K562 (cell line): ENCODE data around the gene DCUN1D3. TPM values are rescaled to one million over a fixed set of nuclear protein-coding genes. Genes with fewer than 3 reads are reported as not detected.

ENCODE experiments used
- ATF1 ChIP-seq, 2 experiments: fragments of 450-650 bp in 1 of 2; IDR thresholded peaks; 2 replicates each; pipeline ENCODE4 v1.6.1; 2016; ENCODE audit warnings: missing compliant biosample characterization in 1 of 2, missing genetic modification characterization in 1 of 2
- CBFA2T3 ChIP-seq: fragments of 450-650 bp; IDR thresholded peaks from 2 replicates; pipeline ENCODE4 v1.6.1; 2017
- COPS2 ChIP-seq: fragments of 450-650 bp; conservative IDR thresholded peaks from 2 replicates; pipeline ENCODE4 v1.6.1; 2016; ENCODE audit warnings: mild to moderate bottlenecking, moderate library complexity
- EP400 ChIP-seq: fragments of 450-650 bp; IDR thresholded peaks from 2 replicates; pipeline ENCODE4 v1.6.1; 2017; ENCODE audit warnings: antibody characterized with exemption, mild to moderate bottlenecking, moderate library complexity
- KDM2B ChIP-seq: fragments of 250-450 bp; sonication (Bioruptor Pico); IDR thresholded peaks from 2 replicates; pipeline ENCODE4 v1.8.0; 2021; ENCODE audit warnings: mild to moderate bottlenecking, moderate library complexity
- MEF2D ChIP-seq: conservative IDR thresholded peaks from 2 replicates; pipeline ENCODE4 v1.6.1; 2016; ENCODE audit warnings: low read depth, missing genetic modification characterization, missing compliant biosample characterization
- POLR2H ChIP-seq: IDR thresholded peaks from 2 replicates; pipeline ENCODE4 v1.6.1; 2016; ENCODE audit warnings: missing genetic modification characterization, low read depth, mild to moderate bottlenecking, control low read depth, missing compliant biosample characterization, moderate library complexity
- PPARD ChIP-seq: fragments of 250-450 bp; sonication (Bioruptor Pico); IDR thresholded peaks from 2 replicates; pipeline ENCODE4 v1.8.0; 2022; ENCODE audit warnings: inconsistent platforms, mild to moderate bottlenecking, moderate library complexity
- PTRF ChIP-seq: fragments of 450-650 bp; IDR thresholded peaks from 2 replicates; pipeline ENCODE4 v1.6.1; 2016; ENCODE audit warnings: mild to moderate bottlenecking, missing genetic modification characterization, missing compliant biosample characterization
- RFX7 ChIP-seq: fragments of 250-450 bp; sonication (Bioruptor Pico); IDR thresholded peaks from 2 replicates; pipeline ENCODE4 v1.5.1; 2021; ENCODE audit warnings: mild to moderate bottlenecking
- SIX5 ChIP-seq, 2 experiments: IDR thresholded peaks; 2 replicates each; pipeline ENCODE4 v1.6.1; 2011; ENCODE audit warnings: low read length in 2 of 2, borderline replicate concordance in 1 of 2, low read depth in 1 of 2, mild to moderate bottlenecking in 1 of 2, moderate library complexity in 1 of 2; ENCODE audit not compliant: insufficient read depth in 1 of 2
- SMARCE1 ChIP-seq: fragments of 450-650 bp; IDR thresholded peaks from 2 replicates; pipeline ENCODE4 v1.7.1; 2016; ENCODE audit warnings: mild to moderate bottlenecking
- SRSF9 ChIP-seq: fragments of 200-400 bp; formaldehyde crosslinking; IDR thresholded peaks from 2 replicates; pipeline ENCODE4 v1.6.1; 2017; ENCODE audit warnings: low read depth, low read length, borderline replicate concordance
- TAF15 ChIP-seq: fragments of 200-400 bp; formaldehyde crosslinking; IDR thresholded peaks from 2 replicates; pipeline ENCODE4 v1.6.1; 2017; ENCODE audit warnings: mild to moderate bottlenecking, low read depth, low read length, moderate library complexity
- TOE1 ChIP-seq, 2 experiments: fragments of 450-650 bp in 1 of 2; sonication (generic) in 1 of 2; formaldehyde crosslinking in 1 of 2; IDR thresholded peaks; 2 replicates each; pipeline versions ENCODE4 v1.7.1 to v1.8.0; 2016 to 2022; ENCODE audit warnings: borderline replicate concordance in 2 of 2, mild to moderate bottlenecking in 2 of 2, antibody characterized with exemption in 1 of 2, inconsistent platforms in 1 of 2, low read depth in 1 of 2, missing genetic modification reagents in 1 of 2, moderate library complexity in 1 of 2
- ZKSCAN1 ChIP-seq: fragments of 150-350 bp; IDR thresholded peaks from 2 replicates; pipeline ENCODE4 v1.6.1; 2016; ENCODE audit warnings: low read depth, low read length
- ZNF76 ChIP-seq: fragments of 250-450 bp; sonication (Bioruptor Pico); IDR thresholded peaks from 2 replicates; pipeline ENCODE4 v1.4.0; 2020; ENCODE audit warnings: mild to moderate bottlenecking, moderate library complexity, borderline replicate concordance
- polyA plus RNA-seq, 8 experiments: library from polyadenylated mRNA; depleted of rRNA in 4 of 8; stranded (reverse) in 5 of 8; unstranded in 3 of 8; fragments of >200 nt; fragmentation: Nextera tagmentation in 2 of 8; fragmentation: Illumina TruSeq in 1 of 8; extraction: Ambion mirVana in 2 of 8; extraction: Trizol in 1 of 8; gene quantifications; 2 replicates each; pipeline versions ENCODE4 v1.2.1 to v1.2.3, GENCODE V29; 2011 to 2014; ENCODE audit warnings: inconsistent platforms in 1 of 8, missing spikeins in 1 of 8
- total RNA-seq, 7 experiments: library from RNA; depleted of rRNA in 6 of 7; stranded (reverse); fragments of >200 nt in 6 of 7; fragmentation: Illumina TruSeq in 2 of 7; extraction: Trizol in 2 of 7; gene quantifications; 2 replicates each; pipeline versions ENCODE4 v1.2.1 to v1.2.3, GENCODE V29; 2011 to 2021; ENCODE audit warnings: low replicate concordance in 1 of 7
- TF ChIP-seq, protein P1 (sequence below), 2 experiments: fragments of 450-650 bp; conservative IDR thresholded peaks; 2 replicates each; pipeline ENCODE4 v1.6.1; 2017; ENCODE audit warnings: mild to moderate bottlenecking in 2 of 2, moderate library complexity in 2 of 2
- TF ChIP-seq, protein P2 (sequence below): fragments of 250-450 bp; sonication (Bioruptor Pico); IDR thresholded peaks from 2 replicates; pipeline ENCODE4 v1.8.0; 2021; ENCODE audit warnings: moderate library complexity, mild to moderate bottlenecking, inconsistent platforms
- TF ChIP-seq, protein P3 (sequence below), 2 experiments: fragments of 450-650 bp in 1 of 2; sonication (generic) in 1 of 2; formaldehyde crosslinking in 1 of 2; IDR thresholded peaks in 1 of 2; conservative IDR thresholded peaks in 1 of 2; 2 replicates each; pipeline versions ENCODE4 v1.6.1 to v1.8.1; 2016 to 2023; ENCODE audit warnings: mild to moderate bottlenecking in 2 of 2, moderate library complexity in 2 of 2, inconsistent platforms in 1 of 2, missing genetic modification reagents in 1 of 2
- TF ChIP-seq, protein P4 (sequence below), 2 experiments: fragments of 250-450 bp in 1 of 2; fragments of 450-650 bp in 1 of 2; sonication (Bioruptor Pico) in 1 of 2; IDR thresholded peaks; 2 replicates each; pipeline versions ENCODE4 v1.6.1 to v1.8.0; 2016 to 2021; ENCODE audit warnings: mild to moderate bottlenecking in 2 of 2, moderate library complexity in 2 of 2, missing compliant biosample characterization in 1 of 2, missing genetic modification characterization in 1 of 2
- TF ChIP-seq, protein P5 (sequence below): fragments of 250-450 bp; sonication (Bioruptor Pico); IDR thresholded peaks from 2 replicates; pipeline ENCODE4 v1.4.0; 2020

Gene DCUN1D3
- total and polyA plus RNA-seq, 9 of the 15 experiments (the other 6 are each of a cell fraction or from before 2014, with no cell fraction given) = 1.0 to 4.7 (median 2.2) TPM

DNA sequence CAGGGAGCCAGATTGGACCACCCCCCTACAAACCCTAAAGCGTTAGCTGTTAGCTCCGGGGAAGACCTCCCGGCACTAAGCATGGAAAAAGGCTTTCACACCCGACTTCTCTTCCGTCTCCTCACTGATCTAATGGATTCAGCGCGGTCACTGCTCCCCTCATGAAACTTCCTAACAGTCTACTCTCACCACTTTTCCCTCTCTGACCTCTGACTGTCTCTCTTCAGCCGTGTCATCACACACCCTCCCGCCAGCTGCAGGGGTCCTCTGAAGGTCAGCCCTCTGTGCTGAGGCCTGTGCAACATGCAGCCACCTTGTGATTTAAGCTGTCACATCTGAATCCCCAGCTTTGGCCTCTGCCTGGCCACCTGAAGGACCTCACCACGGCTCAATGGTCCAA is 16.1 kb upstream of the DCUN1D3 start (continued):
- TF ChIP-seq TOE1 (IDR thresholded peaks at IDR 0.05; ENCODE audit: borderline replicate concordance) (no peak), TOE1 (CRISPR knock-in tag; IDR thresholded peaks at IDR 0.05; ENCODE audit: borderline replicate concordance, low read depth) (0 out of 2 replicates have a peak, but pooled peaks have one; percentile 41), COPS2 (no peak), MEF2D (0 out of 2 replicates have a peak, but pooled peaks have one; percentile 27), EP400 (peak; percentile 24; the same call in 1 of the 2 replicates), TAF15 (no peak), ATF1 (CRISPR knock-in tag; IDR thresholded peaks at IDR 0.05) (no peak), ATF1 (tag; IDR thresholded peaks at IDR 0.05) (0 out of 2 replicates have a peak, but pooled peaks have one; percentile 11), PTRF (tag) (0 out of 2 replicates have a peak, but pooled peaks have one; percentile 44), POLR2H (tag) (no peak), KDM2B (CRISPR knock-in tag) (no peak), PPARD (CRISPR knock-in tag) (no peak), CBFA2T3 (peak; percentile 38; the same call in 1 of the 2 replicates), ZKSCAN1 (no peak), SMARCE1 (no peak), SRSF9 (no peak), SIX5 (IDR thresholded peaks at IDR 0.05; ENCODE audit: borderline replicate concordance in 1 of 2, insufficient read depth in 1 of 2, low read depth in 1 of 2, low read length in 2 of 2) (no peak), RFX7 (no peak), ZNF76 (CRISPR knock-in tag) (no peak)
- TF ChIP-seq, protein P1, sequence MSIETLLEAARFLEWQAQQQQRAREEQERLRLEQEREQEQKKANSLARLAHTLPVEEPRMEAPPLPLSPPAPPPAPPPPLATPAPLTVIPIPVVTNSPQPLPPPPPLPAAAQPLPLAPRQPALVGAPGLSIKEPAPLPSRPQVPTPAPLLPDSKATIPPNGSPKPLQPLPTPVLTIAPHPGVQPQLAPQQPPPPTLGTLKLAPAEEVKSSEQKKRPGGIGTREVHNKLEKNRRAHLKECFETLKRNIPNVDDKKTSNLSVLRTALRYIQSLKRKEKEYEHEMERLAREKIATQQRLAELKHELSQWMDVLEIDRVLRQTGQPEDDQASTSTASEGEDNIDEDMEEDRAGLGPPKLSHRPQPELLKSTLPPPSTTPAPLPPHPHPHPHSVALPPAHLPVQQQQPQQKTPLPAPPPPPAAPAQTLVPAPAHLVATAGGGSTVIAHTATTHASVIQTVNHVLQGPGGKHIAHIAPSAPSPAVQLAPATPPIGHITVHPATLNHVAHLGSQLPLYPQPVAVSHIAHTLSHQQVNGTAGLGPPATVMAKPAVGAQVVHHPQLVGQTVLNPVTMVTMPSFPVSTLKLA (conservative IDR thresholded peaks at IDR 0.05) = 0 out of 4 replicates have a peak, but pooled peaks of 1 of the 2 experiments have one; percentile 24
- TF ChIP-seq, protein P2, sequence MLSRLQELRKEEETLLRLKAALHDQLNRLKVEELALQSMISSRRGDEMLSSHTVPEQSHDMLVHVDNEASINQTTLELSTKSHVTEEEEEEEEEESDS (CRISPR knock-in tag) = no peak
- TF ChIP-seq, protein P3, sequence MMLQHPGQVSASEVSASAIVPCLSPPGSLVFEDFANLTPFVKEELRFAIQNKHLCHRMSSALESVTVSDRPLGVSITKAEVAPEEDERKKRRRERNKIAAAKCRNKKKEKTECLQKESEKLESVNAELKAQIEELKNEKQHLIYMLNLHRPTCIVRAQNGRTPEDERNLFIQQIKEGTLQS (IDR thresholded peaks at IDR 0.05) = no peak
- TF ChIP-seq, protein P3 (CRISPR knock-in tag; conservative IDR thresholded peaks at IDR 0.05) = no peak
- TF ChIP-seq, protein P4, sequence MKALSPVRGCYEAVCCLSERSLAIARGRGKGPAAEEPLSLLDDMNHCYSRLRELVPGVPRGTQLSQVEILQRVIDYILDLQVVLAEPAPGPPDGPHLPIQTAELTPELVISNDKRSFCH (CRISPR knock-in tag; IDR thresholded peaks at IDR 0.05) = no peak
- TF ChIP-seq, protein P4 (tag; IDR thresholded peaks at IDR 0.05) = no peak
- TF ChIP-seq, protein P5, sequence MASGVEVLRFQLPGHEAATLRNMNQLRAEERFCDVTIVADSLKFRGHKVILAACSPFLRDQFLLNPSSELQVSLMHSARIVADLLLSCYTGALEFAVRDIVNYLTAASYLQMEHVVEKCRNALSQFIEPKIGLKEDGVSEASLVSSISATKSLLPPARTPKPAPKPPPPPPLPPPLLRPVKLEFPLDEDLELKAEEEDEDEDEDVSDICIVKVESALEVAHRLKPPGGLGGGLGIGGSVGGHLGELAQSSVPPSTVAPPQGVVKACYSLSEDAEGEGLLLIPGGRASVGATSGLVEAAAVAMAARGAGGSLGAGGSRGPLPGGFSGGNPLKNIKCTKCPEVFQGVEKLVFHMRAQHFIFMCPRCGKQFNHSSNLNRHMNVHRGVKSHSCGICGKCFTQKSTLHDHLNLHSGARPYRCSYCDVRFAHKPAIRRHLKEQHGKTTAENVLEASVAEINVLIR (CRISPR knock-in tag) = no peak
- TF ChIP-seq, all 486 proteins: peak for 21
